ENCODE measurements around the gene ELOVL6.
A peak's percentile ranks its signal among the peaks of the same experiment; 100 is the strongest.
"Not testable (repeated sequence)": the region's sequence is repeated elsewhere in the genome, so short reads cannot be mapped to it uniquely, and the experiment has no call there.

ELOVL6 gene

DNA sequence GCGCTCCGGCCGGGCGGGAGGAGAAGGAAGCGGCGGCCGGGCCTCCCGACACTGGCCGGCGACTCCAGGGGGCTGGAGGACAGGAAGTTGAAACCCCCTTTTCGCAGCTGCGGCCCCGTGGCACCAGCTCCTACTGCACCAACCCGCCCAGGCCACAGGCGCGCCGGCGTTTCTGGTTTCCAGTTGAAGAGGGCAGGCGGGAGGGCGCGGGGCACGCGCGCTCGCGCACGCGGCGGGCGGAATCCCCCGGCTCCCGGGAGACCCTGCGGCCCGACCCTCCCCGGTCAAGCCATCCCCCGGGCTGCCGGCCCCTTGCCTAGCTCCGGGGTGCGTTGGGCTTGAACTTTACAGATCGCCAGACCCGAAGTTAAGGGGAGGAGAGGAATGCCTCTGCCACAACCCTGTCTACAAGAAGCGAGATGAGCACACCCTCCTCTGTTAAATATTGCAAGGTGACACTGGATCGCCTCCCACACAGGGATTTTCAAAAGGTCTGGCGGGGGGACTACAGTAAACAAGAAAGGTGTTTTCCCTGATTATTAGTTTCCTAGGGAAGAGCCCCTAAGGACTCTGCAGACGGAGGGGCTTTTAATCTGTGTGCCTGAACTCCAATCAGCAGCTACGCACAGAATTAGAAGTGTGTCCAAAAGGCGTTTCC is 1.4 kb downstream of the ELOVL6 start:
- TF ChIP-seq, protein P1, sequence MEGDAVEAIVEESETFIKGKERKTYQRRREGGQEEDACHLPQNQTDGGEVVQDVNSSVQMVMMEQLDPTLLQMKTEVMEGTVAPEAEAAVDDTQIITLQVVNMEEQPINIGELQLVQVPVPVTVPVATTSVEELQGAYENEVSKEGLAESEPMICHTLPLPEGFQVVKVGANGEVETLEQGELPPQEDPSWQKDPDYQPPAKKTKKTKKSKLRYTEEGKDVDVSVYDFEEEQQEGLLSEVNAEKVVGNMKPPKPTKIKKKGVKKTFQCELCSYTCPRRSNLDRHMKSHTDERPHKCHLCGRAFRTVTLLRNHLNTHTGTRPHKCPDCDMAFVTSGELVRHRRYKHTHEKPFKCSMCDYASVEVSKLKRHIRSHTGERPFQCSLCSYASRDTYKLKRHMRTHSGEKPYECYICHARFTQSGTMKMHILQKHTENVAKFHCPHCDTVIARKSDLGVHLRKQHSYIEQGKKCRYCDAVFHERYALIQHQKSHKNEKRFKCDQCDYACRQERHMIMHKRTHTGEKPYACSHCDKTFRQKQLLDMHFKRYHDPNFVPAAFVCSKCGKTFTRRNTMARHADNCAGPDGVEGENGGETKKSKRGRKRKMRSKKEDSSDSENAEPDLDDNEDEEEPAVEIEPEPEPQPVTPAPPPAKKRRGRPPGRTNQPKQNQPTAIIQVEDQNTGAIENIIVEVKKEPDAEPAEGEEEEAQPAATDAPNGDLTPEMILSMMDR (conservative IDR thresholded peaks at IDR 0.05; ENCODE audit: control insufficient read depth, insufficient read depth, low read depth, low read length) = no peak
- peak overlapping the region; percentile 88 for H3K4me3 ChIP-seq (ENCODE audit: control insufficient read depth, low read depth, low read length)
- peak; percentile 23 for DNase-seq (ENCODE audit: low read depth)

DNA sequence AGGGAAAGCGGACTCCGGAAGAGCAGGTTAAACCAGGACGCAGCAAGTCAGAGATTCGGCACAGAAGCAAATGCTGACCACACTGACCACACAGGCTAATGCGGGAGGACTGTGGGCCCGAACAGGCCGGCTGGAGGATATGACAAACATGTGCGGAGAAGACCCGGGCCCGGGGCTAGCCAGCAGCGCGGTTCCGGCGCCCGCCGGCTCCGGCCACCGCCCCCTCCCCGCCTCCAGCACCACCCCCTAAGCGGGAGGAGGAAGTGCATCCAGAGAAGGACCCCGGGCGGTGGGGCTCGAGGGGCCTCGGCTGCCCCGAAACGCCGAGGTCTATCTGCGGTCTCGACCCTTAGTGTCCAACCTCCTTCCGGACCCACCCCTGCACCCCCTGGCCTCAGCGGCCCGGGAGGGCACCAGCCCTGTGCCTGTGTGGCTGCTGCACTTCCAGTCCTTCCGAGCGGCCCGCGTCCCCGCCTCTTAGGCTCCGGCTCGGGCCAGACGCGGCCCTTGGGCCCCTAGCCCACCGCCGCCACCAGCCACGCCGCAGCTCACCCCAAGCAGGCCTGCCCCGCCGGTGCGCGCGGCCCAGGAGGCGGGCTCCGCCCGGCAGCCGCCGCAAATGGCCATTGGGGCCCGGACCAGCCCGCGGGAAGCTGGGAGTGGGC is 2.1 kb downstream of the ELOVL6 start:
- peak; percentile 48 for DNase-seq (ENCODE audit: low read depth)
- TF ChIP-seq, protein P1 (conservative IDR thresholded peaks at IDR 0.05; ENCODE audit: control insufficient read depth, insufficient read depth, low read depth, low read length) = no peak
- peak overlapping the region; percentile 88 for H3K4me3 ChIP-seq (ENCODE audit: control insufficient read depth, low read depth, low read length)

DNA sequence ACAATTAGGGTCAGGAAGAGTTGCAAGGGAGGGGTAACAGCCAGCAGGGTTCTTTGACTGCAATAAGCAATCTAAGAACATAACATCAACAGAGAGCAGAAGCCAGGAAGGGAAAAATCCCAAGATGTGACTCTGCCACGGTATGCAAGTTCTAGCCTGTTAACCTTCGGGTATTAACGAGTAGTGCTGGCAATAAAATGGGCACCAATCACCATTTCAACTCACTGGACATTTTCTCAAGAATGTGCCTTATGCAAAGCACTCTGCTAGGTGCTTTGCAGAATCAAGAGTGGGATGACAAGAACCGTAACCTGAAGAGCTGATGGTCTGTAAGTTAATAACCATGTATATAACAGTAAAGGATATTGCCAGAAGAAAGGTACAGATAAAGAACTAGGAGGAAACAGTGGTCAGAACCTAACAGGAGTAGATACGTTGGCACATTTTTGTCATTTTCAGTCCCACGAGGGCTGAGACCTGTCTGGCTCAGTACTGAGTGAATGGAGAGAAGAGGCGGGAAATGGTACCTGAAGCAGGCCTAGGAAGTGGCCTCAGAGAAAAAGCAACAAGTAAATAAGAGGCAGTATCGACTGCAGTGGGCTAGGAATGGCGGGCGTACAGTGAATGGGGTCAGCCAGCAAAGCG is 2.7 kb downstream of the ELOVL6 start:
- H3K4me3 ChIP-seq (ENCODE audit: control insufficient read depth, low read depth, low read length) = peak overlapping the region; percentile 88
- TF ChIP-seq, protein P1 (conservative IDR thresholded peaks at IDR 0.05; ENCODE audit: control insufficient read depth, insufficient read depth, low read depth, low read length) = no peak
- DNase-seq (ENCODE audit: low read depth) = peak; percentile 24

DNA sequence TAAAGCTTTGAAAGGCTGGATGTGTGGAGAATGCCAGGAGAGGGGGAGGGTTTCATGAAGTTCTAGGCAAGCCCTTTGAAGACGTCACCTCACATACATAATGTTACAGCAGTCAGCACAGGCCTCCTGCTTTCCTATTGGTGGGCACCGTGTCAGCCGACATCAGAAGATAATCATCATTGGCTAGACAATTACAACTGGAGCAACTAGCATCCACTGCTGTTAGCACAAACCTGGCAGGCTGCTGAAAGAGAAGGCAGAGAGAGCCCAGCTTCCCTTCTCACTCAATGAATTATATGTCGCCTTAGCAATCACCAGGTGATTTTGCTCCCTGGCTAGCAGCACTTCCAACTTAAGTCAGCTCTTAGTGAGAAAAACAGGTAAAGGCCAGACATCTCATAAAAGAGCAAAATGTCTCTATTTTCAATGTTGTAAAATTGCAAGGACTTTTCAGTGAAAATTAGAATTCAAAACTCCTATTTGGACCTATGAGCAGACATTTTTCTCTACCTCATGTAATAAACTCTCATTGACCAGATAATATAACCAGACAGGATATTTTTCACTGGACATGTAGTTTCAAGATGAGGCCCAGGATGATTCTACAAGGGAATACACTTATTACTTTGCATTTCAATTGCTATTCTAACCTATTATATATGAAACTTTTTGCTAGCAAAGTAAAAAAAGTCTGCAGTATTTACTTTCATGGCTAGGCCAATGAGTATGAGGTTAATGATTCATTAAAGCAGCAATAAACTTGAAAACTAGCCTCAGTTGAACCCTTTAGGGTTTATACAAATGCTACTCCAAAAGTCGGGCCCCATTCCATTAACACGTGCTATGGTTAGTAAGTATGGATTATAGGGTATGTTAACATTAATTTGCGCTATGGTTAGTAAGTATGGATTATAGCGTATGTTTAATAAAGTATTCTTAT is 4.3 kb downstream of the ELOVL6 start:
- no peak overlapping the region for H3K4me3 ChIP-seq (ENCODE audit: control insufficient read depth, low read depth, low read length)
- TF ChIP-seq, protein P1 (conservative IDR thresholded peaks at IDR 0.05; ENCODE audit: control insufficient read depth, insufficient read depth, low read depth, low read length) = no peak

DNA sequence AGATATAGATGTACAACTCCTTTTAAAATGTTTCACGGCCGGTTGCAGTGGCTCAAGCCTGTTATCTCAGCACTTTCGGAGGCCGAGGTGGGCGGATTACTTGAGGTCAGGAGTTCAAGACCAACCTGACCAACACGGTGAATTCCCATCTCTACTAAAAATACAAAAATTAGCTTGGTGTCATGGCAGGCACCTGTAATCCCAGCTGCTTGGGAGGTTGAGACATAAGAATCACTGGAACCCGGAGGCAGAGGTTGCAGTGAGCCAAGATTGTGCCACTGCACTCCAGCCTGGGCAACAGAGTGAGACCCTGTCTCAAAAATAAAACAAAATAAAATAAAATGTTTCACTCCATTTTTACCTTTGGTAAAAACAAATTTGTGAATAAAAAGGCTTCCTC is 5.1 kb downstream of the ELOVL6 start:
- H3K4me3 ChIP-seq (ENCODE audit: control insufficient read depth, low read depth, low read length); DNase-seq (ENCODE audit: low read depth): not testable (repeated sequence)

More for the DNA sequence above, 4.3 kb downstream of the ELOVL6 start:
- peak; percentile 97 for DNase-seq (ENCODE audit: low read depth)

DNA sequence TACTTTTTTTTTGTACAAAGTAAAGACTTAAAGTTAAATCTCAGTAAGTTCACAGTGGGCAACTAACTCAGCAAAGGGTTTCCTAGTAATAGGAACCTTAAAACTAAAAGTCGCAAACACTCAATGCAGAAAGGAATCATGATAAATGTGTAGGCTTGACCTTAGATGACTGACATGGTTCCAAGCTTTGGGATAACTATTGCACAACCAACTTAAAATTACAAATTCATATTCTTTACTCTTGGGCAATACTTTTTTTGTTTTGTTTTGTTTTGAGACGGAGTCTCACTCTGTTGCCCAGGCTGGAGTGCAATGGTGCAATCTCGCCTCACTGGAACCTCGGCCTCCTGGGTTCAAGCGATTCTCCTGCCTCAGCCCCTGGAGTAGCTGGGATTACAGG is 8.2 kb downstream of the ELOVL6 start:
- peak; percentile 49 for DNase-seq (ENCODE audit: low read depth)
- TF ChIP-seq, protein P1 (conservative IDR thresholded peaks at IDR 0.05; ENCODE audit: control insufficient read depth, insufficient read depth, low read depth, low read length) = no peak

More for the DNA sequence above, 8.2 kb downstream of the ELOVL6 start:
- no peak overlapping the region for H3K4me3 ChIP-seq (ENCODE audit: control insufficient read depth, low read depth, low read length)

Measured in fibroblast of mammary gland (primary cell).